Uterus (tissue), 2 donors: ENCODE results near the gene CCDC91.

Experiments
- POLR2A ChIP-seq, 2 donors: fragments of 450-650 bp; IDR thresholded peaks; one replicate each; pipeline ENCODE4 v1.6.1; 2016; ENCODE audit warnings: antibody characterized with exemption in 2 of 2, mild to moderate bottlenecking in 1 of 2, moderate library complexity in 1 of 2
- TF ChIP-seq, protein P1 (sequence below), 4 experiments: fragments of 200-600 bp in 2 of 4; fragments of 450-650 bp in 2 of 4; sonication (generic) in 2 of 4; IDR thresholded peaks; one replicate each; pipeline ENCODE4 v1.5.1; 2016 to 2019; ENCODE audit warnings: antibody characterized with exemption in 4 of 4, mild to moderate bottlenecking in 2 of 4, moderate library complexity in 1 of 4

- TF ChIP-seq POLR2A (IDR thresholded peaks at IDR 0.05): no peak
- TF ChIP-seq, protein P1, sequence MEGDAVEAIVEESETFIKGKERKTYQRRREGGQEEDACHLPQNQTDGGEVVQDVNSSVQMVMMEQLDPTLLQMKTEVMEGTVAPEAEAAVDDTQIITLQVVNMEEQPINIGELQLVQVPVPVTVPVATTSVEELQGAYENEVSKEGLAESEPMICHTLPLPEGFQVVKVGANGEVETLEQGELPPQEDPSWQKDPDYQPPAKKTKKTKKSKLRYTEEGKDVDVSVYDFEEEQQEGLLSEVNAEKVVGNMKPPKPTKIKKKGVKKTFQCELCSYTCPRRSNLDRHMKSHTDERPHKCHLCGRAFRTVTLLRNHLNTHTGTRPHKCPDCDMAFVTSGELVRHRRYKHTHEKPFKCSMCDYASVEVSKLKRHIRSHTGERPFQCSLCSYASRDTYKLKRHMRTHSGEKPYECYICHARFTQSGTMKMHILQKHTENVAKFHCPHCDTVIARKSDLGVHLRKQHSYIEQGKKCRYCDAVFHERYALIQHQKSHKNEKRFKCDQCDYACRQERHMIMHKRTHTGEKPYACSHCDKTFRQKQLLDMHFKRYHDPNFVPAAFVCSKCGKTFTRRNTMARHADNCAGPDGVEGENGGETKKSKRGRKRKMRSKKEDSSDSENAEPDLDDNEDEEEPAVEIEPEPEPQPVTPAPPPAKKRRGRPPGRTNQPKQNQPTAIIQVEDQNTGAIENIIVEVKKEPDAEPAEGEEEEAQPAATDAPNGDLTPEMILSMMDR (IDR thresholded peaks at IDR 0.05): no peak
Observed at GRCh38 chr12:28570811-28571210, 380.6 kb downstream of the CCDC91 start.
